GM18951 (cell line): ENCODE results near the gene IGFBP2.

ENCODE experiments used
- POLR2A ChIP-seq: IDR thresholded peaks from 4 replicates; pipeline ENCODE4 v1.6.1; 2011; ENCODE audit warnings: mild to moderate bottlenecking; ENCODE audit not compliant: insufficient read length, insufficient read depth; ENCODE audit errors: extremely low read depth
- in situ Hi-C: fragments of 300-500 bp; cut with MboI; formaldehyde crosslinking; loops from one replicate; pipeline ENCODE4 v1.12.0; 2022; ENCODE audit warnings: low sequenced_read_pairs, mixed read lengths, inconsistent platforms; ENCODE audit not compliant: unreplicated experiment

The IGFBP2 gene

GRCh38 chr2:216635701-216636550 lies 2.7 kb downstream of the IGFBP2 start:
- no peak for TF ChIP-seq POLR2A
- in situ Hi-C loops = no loop called here

- TF ChIP-seq POLR2A = no peak
- in situ Hi-C loops = no loop called here
These were observed 3.6 kb downstream of the IGFBP2 start for GRCh38 chr2:216636551-216637450.

- in situ Hi-C loops = no loop called here
- no peak for TF ChIP-seq POLR2A
These were observed 4.3 kb downstream of the IGFBP2 start for GRCh38 chr2:216637472-216637871.

DNA sequence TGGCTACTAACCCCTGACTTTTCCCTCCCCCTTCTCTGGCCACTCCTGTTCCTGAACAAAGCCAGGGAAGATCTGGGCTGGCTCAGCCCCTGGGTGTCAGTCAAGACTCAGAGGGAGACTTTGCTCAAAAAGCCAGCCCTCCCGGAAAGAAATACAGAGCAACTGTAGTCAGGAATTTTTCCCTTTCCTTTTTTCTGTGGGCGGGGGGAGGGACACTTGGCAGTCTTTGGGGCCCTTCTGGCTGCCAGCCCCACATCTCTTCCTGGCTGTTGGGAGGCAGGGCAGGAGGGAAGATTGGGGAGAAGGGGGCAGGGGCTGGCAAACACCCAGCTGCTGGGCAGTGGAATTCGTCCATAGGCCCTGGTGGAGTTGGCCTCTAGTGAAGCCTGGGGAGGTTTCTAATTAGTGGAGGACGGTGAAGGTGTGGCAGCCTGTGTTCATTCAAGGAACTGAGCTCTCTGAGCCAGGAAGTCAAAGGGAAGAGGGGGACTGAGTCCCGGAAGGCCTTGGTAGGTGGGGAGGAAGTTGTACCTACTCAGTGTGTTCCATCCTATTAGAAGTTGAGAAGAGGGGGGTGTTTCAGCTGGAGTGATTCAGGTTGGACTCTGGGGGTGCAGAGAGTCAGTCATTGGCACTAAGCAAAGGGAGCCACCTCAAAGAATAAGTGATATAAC lies 10.9 kb downstream of the IGFBP2 start:
- no peak for TF ChIP-seq POLR2A
- in situ Hi-C loops = no loop called here

- in situ Hi-C loops = no loop called here
- TF ChIP-seq POLR2A = no peak
These were observed 11.8 kb downstream of the IGFBP2 start for GRCh38 chr2:216644842-216645635.

DNA sequence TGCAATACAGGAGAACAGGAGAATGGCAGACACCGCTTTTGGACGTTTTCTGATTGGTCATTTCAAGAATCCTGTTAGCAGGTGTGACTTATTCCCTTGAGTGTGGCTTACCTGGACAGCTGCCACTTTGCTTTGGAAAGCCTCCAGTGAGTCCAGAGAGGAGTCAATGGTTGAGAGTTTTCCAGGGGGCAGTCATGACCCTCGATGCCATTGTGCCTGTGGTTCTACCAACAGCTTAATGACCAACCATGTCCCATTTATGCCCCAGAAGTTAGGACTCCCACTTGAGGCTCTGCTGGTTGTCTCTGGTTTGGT lies 12.4 kb downstream of the IGFBP2 start:
- in situ Hi-C loops = no loop called here
- no peak for TF ChIP-seq POLR2A

DNA sequence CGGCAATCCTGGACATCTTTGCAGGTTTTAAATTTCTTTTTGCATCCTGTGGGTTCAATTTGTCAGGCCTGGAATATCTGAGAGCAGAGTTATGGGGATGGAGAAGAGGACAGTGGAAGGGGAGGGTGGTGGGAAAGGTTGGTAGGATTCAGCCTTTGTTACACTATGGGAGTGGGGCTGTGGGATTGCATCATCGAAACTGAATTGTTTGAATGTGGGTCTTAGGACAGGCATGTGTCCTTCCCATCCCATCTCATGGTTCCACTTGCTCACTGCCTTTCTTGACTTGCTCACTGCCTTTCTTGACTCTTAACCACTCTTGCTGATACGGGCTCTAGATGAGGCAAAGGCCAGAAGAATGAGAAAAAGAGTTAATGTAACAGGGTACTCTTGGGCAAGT lies 12.9 kb downstream of the IGFBP2 start:
- TF ChIP-seq POLR2A = no peak
- in situ Hi-C loops = no loop called here

- in situ Hi-C loops = no loop called here
- no peak for TF ChIP-seq POLR2A
These were observed 14.9 kb downstream of the IGFBP2 start for GRCh38 chr2:216648105-216648504.

DNA sequence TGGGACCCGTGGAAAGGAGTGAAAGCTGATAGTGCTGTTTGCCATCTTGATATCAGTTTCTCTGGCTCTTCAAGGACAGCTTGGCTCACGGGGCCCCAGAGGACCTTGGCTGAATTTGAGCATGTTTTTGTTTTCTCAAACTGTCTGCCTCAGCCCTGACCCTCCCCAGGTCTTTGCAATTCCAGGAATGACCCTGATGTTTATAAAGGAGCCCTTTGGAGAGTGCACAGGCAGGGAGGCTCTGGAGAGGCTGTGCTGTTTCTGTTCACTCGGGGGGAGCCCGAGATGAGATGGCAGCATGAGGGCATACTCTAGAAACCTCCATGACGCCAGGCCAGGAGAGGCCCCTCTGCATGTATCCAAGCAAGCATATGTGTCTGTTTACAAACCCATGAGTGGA lies 16.4 kb downstream of the IGFBP2 start:
- TF ChIP-seq POLR2A = no peak
- in situ Hi-C loops = no loop called here

GRCh38 chr2:216650626-216651257 lies 17.5 kb downstream of the IGFBP2 start:
- in situ Hi-C loops = no loop called here
- no peak for TF ChIP-seq POLR2A

- no peak for TF ChIP-seq POLR2A
- in situ Hi-C loops = no loop called here
These were observed 18.2 kb downstream of the IGFBP2 start for GRCh38 chr2:216651351-216651881.

- in situ Hi-C loops = no loop called here
- no peak for TF ChIP-seq POLR2A
These were observed 19.3 kb downstream of the IGFBP2 start for GRCh38 chr2:216652566-216652965.
